Activated CD4-positive, alpha-beta T cell treated with anti-CD3 and anti-CD28 coated beads, Interleukin-2, amount 10 ng/mL, durations not matched to agents 24 days and 14 days (primary cell): ENCODE results near the gene SLC34A1. TPM values are rescaled to one million over a fixed set of nuclear protein-coding genes. Genes with fewer than 3 reads are reported as not detected.
A peak's percentile ranks its signal among the peaks of the same experiment; 100 is the strongest.

Experiments
- DNase-seq: peaks from one replicate; pipeline ENCODE4 v3.0.0; 2022
- H3K27ac Mint-ChIP-seq: one replicate; pipeline ENCODE4 v1.8.0; 2022; ENCODE audit warnings: mild to moderate bottlenecking, mixed read lengths
- H3K27me3 Mint-ChIP-seq: one replicate; pipeline ENCODE4 v1.8.0; 2022; ENCODE audit warnings: mixed read lengths
- H3K36me3 Mint-ChIP-seq: one replicate; pipeline ENCODE4 v1.8.0; 2022; ENCODE audit warnings: low read depth, mild to moderate bottlenecking, mixed read lengths
- H3K4me1 Mint-ChIP-seq: one replicate; pipeline ENCODE4 v1.8.0; 2021; ENCODE audit warnings: mixed read lengths
- H3K4me3 Mint-ChIP-seq: one replicate; pipeline ENCODE4 v1.8.0; 2022; ENCODE audit warnings: mild to moderate bottlenecking, moderate library complexity, mixed read lengths
- H3K9me3 Mint-ChIP-seq: one replicate; pipeline ENCODE4 v1.8.0; 2021; ENCODE audit warnings: mixed read lengths
- intact Hi-C: fragments of 100-400 bp; cut with micrococcal nuclease; formaldehyde crosslinking; loops from one replicate; pipeline ENCODE4 v1.15.1; 2023
- total RNA-seq: library from RNA; stranded (reverse); gene quantifications from 2 replicates; pipeline ENCODE4 v1.2.3, GENCODE V29; 2022

Gene SLC34A1
- total RNA-seq, 1 donor from 2014 or later: not detected

- Mint-ChIP-seq H3K27ac (peak overlapping the region; percentile 45), H3K4me1 (peaks cover 40% of the 10 kb centered on the region)
Observed at GRCh38 chr5:177349762-177350161, 34.5 kb upstream of the SLC34A1 start.

GRCh38 chr5:177350776-177351391 is 33.4 kb upstream of the SLC34A1 start:
- Mint-ChIP-seq H3K36me3 (peaks cover 23% of the 10 kb centered on the region), H3K4me1 (peaks cover 46% of the 10 kb centered on the region), H3K4me3 (peak overlapping the region; percentile 90), H3K27me3 (no peaks in the 10 kb centered on the region), H3K9me3 (peaks cover 6% of the 10 kb centered on the region), H3K27ac (peak overlapping the region; percentile 100)
- no peak for DNase-seq
- intact Hi-C loops: loop anchor here (1.0 to 10.0 kb wide), 3 partner anchors 12 to 816 kb away; partner anchors contain the start of gene RNF44

More at GRCh38 chr5:177349762-177350161, 34.5 kb upstream of the SLC34A1 start:
- Mint-ChIP-seq H3K36me3 (peaks cover 25% of the 10 kb centered on the region), H3K9me3 (peaks cover 6% of the 10 kb centered on the region), H3K4me3 (peak overlapping the region; percentile 90), H3K27me3 (no peaks in the 10 kb centered on the region)
- intact Hi-C loops: loop anchor here (10.0 kb wide), 1 partner anchor 815 kb away; the partner anchor contains the start of gene RNF44
- no peak for DNase-seq

- Mint-ChIP-seq H3K4me1 (peaks cover 48% of the 10 kb centered on the region), H3K36me3 (peaks cover 18% of the 10 kb centered on the region), H3K4me3 (peak within 1 kb of the TSS; percentile 90), H3K9me3 (peaks cover 6% of the 10 kb centered on the region), H3K27me3 (no peaks in the 10 kb centered on the region), H3K27ac (peak within 1 kb of the TSS; percentile 100)
- DNase-seq: peak; percentile 97
- intact Hi-C loops: loop anchor here (1.0 to 10.0 kb wide), 4 partner anchors 12 to 817 kb away; partner anchors contain the start of gene RNF44
Observed at GRCh38 chr5:177351392-177352329, 32.6 kb upstream of the SLC34A1 start, which contains the start of gene LMAN2. TSS of gene LMAN2 (minus strand) at chr5:177351668. CDS start at chr5:177351647, 21 bp downstream.

GRCh38 chr5:177353093-177353492 is 31.1 kb upstream of the SLC34A1 start:
- Mint-ChIP-seq H3K4me3 (no peak overlapping the region), H3K27ac (no peak overlapping the region), H3K4me1 (peaks cover 51% of the 10 kb centered on the region), H3K9me3 (peaks cover 6% of the 10 kb centered on the region), H3K27me3 (no peaks in the 10 kb centered on the region), H3K36me3 (peaks cover 15% of the 10 kb centered on the region)
- DNase-seq: no peak
- intact Hi-C loops: loop anchor here (10.0 kb wide), 1 partner anchor 818 kb away; the partner anchor contains the start of gene RNF44

GRCh38 chr5:177354256-177354655 is 30.0 kb upstream of the SLC34A1 start:
- Mint-ChIP-seq H3K36me3 (peaks cover 13% of the 10 kb centered on the region), H3K27ac (no peak overlapping the region), H3K27me3 (no peaks in the 10 kb centered on the region), H3K4me3 (no peak overlapping the region), H3K4me1 (peaks cover 59% of the 10 kb centered on the region), H3K9me3 (peaks cover 6% of the 10 kb centered on the region)
- DNase-seq: no peak
- intact Hi-C loops: loop anchor here (10.0 kb wide), 1 partner anchor 819 kb away; the partner anchor contains the start of gene RNF44

GRCh38 chr5:177354711-177355110 is 29.5 kb upstream of the SLC34A1 start:
- Mint-ChIP-seq H3K4me3 (no peak overlapping the region), H3K4me1 (peaks cover 58% of the 10 kb centered on the region), H3K27me3 (no peaks in the 10 kb centered on the region), H3K9me3 (peaks cover 6% of the 10 kb centered on the region), H3K27ac (no peak overlapping the region), H3K36me3 (peaks cover 8% of the 10 kb centered on the region)
- DNase-seq: no peak
- intact Hi-C loops: loop anchor here (10.0 kb wide), 1 partner anchor 820 kb away; the partner anchor contains the start of gene RNF44

GRCh38 chr5:177355162-177355867 is 28.9 kb upstream of the SLC34A1 start:
- Mint-ChIP-seq H3K4me1 (peaks cover 58% of the 10 kb centered on the region), H3K9me3 (peaks cover 6% of the 10 kb centered on the region), H3K27ac (no peak overlapping the region), H3K4me3 (no peak overlapping the region), H3K36me3 (peaks cover 8% of the 10 kb centered on the region), H3K27me3 (no peaks in the 10 kb centered on the region)
- intact Hi-C loops: loop anchor here (10.0 kb wide), 1 partner anchor 821 kb away; the partner anchor contains the start of gene RNF44
- DNase-seq: no peak

- intact Hi-C loops: loop anchor here (2.0 to 10.0 kb wide), 2 partner anchors 15 to 821 kb away; partner anchors contain the start of gene RNF44
- H3K9me3 Mint-ChIP-seq: peaks cover 6% of the 10 kb centered on the region
- no peak for DNase-seq
- H3K4me1 Mint-ChIP-seq: peaks cover 56% of the 10 kb centered on the region
- no peak overlapping the region for H3K4me3 Mint-ChIP-seq
- H3K27me3 Mint-ChIP-seq: no peaks in the 10 kb centered on the region
- peaks cover 8% of the 10 kb centered on the region for H3K36me3 Mint-ChIP-seq
- no peak overlapping the region for H3K27ac Mint-ChIP-seq
Observed at GRCh38 chr5:177355868-177356168, 28.4 kb upstream of the SLC34A1 start.

GRCh38 chr5:177356746-177357145 is 27.5 kb upstream of the SLC34A1 start:
- Mint-ChIP-seq H3K36me3 (peaks cover 8% of the 10 kb centered on the region), H3K4me3 (peak overlapping the region; percentile 84), H3K9me3 (peaks cover 6% of the 10 kb centered on the region), H3K27ac (peak overlapping the region; percentile 97), H3K27me3 (no peaks in the 10 kb centered on the region), H3K4me1 (peaks cover 61% of the 10 kb centered on the region)
- intact Hi-C loops: loop anchor here (2.0 to 10.0 kb wide), 2 partner anchors 14 to 822 kb away; partner anchors contain the start of gene RNF44
- DNase-seq: no peak

GRCh38 chr5:177357146-177357458 is 27.1 kb upstream of the SLC34A1 start:
- no peaks in the 10 kb centered on the region for H3K27me3 Mint-ChIP-seq
- no peak for DNase-seq
- peaks cover 6% of the 10 kb centered on the region for H3K9me3 Mint-ChIP-seq
- intact Hi-C loops: loop anchor here (2.0 to 10.0 kb wide), 2 partner anchors 14 to 822 kb away; partner anchors contain the start of gene RNF44
- peaks cover 8% of the 10 kb centered on the region for H3K36me3 Mint-ChIP-seq
- peak overlapping the region; percentile 84 for H3K4me3 Mint-ChIP-seq
- peaks cover 62% of the 10 kb centered on the region for H3K4me1 Mint-ChIP-seq
- H3K27ac Mint-ChIP-seq: peak overlapping the region; percentile 97

GRCh38 chr5:177357459-177358351 is 26.5 kb upstream of the SLC34A1 start, which contains the start of gene RGS14:
TSS of gene RGS14 (plus strand) at chr5:177357924. CDS start at chr5:177358025, 101 bp downstream.
- Mint-ChIP-seq H3K27ac (peak within 1 kb of the TSS; percentile 97), H3K36me3 (peaks cover 8% of the 10 kb centered on the region), H3K27me3 (no peaks in the 10 kb centered on the region), H3K4me1 (peaks cover 65% of the 10 kb centered on the region), H3K9me3 (peaks cover 6% of the 10 kb centered on the region), H3K4me3 (peak within 1 kb of the TSS; percentile 84)
- intact Hi-C loops: loop anchor here (2.0 to 10.0 kb wide), 2 partner anchors 13 to 823 kb away; partner anchors contain the start of gene RNF44
- peak; percentile 92 for DNase-seq

GRCh38 chr5:177358370-177358819 is 25.8 kb upstream of the SLC34A1 start:
- Mint-ChIP-seq H3K4me3 (peak overlapping the region; percentile 84), H3K27me3 (no peaks in the 10 kb centered on the region), H3K36me3 (peaks cover 8% of the 10 kb centered on the region), H3K4me1 (peaks cover 70% of the 10 kb centered on the region), H3K9me3 (peaks cover 6% of the 10 kb centered on the region), H3K27ac (peak overlapping the region; percentile 87)
- intact Hi-C loops: loop anchor here (10.0 kb wide), 1 partner anchor 824 kb away; the partner anchor contains the start of gene RNF44
- no peak for DNase-seq
